Forelimb muscle (tissue), 1 donor: ENCODE measurements around the gene THAP6. TPM values are rescaled to one million over a fixed set of nuclear protein-coding genes. Genes with fewer than 3 reads are reported as not detected.
"Not testable (repeated sequence)": the region's sequence is repeated elsewhere in the genome, so short reads cannot be mapped to it uniquely, and the experiment has no call there.

Experiments
- DNase-seq: peaks from one replicate; pipeline ENCODE4 v3.0.0-alpha.2; 2013; ENCODE audit warnings: low read depth
- polyA plus RNA-seq: library from polyadenylated mRNA; unstranded; fragments of 120-200 nt; gene quantifications from one replicate; pipeline ENCODE4 v1.2.1, GENCODE V29; 2013; ENCODE audit not compliant: insufficient read length

The THAP6 gene
- polyA plus RNA-seq, 1 donor = 16.0 TPM

DNA sequence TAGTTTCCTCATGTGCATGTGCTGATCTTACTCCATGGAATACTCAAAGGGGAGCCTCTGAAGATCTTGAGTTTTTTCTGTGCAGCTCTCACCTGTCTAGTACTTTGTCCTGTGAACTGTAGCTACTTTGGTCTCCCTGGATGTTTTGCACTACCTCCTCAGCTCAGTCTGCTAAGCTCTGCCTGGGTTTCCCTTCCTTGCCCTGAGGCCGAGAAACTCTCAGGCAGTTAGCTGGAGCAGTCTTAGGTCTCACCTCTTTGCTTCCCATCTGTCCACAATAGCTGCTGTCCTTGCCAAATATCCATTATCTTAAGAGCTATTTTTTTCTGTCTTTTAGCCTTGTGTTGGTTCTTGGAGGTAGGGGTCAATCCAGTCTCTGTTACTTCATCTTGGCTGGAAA lies 11.6 kb downstream of the THAP6 start:
- no peak for DNase-seq

DNA sequence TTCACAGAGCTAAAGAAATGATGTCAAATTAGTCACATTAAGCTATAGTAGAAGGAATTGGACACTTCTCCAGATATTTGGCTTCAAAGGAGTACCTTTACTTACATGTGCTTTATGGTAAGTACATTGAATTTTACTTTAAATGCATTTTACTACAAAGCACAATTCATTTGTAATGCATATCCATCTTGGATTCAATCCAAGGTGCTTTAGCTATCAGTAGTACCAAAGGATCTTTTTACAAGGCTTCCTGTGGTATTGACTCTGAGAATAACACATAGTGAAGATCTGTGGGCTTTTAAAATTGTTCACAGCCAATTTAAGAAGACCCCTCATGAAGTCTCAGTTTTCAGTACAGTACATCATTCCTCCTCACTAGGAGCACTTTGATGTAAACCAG lies 13.2 kb downstream of the THAP6 start:
- DNase-seq = no peak

DNA sequence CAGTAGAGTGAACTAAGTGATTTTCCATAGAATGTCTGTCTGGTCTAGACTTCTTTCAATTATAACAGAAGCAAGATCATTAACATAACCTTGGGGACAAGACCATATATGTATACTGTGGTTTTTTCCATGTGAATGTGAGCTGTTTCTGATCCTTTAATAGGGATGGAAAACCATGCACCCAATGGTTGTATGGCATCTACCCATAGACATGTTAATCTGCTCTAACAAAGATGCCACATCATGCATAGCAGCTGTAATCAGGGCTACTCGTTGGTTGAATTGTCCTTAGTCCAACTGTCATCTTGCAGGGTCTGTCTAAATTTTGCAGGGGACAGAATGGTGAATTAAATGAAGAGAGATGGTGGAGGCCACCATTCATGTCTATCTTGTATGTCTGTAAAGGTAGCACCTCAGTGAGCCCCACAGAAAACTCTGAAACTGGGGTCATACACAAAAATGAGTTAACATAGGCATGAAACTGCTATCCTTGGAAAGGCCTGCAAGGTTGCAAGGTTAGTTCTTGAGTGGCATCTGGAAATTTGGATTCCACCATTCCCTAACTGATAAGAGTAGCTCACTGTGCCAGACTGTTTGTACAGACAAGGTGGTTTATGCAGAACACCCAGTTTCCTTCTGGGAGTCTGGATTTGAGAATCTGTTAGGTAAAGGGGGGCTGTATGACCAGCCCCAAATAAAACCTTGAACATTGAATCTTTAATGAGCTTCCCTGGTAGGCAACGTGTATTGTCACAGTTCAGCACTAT lies 16.5 kb downstream of the THAP6 start:
- DNase-seq = no peak

DNA sequence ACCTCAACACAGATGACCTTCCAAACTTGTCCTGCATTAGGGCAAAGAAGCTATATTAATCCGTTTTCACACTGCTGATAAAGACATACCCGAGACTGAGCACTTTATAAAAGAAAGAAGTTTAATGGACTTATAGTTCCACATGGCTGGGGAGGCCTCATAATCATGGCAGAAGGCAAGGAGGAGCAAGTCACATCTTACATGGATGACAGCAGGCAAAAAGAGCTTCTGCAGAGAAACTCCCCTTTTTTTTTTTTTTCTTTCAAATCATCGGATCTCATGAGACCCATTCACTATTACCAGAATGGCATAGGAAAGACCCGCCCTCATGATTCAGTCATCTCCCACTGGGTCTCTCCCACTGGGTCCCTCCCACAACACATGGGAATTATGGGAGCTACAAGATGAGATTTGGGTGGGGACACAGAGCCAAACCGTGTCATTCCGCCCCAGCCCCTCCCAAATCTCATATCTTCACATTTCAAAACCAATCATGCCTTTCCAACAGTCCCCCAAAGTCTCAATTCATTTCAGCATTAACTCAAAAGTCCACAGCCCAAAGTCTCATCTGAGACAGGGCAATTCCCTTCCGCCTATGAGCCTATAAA lies 17.4 kb downstream of the THAP6 start:
- not testable (repeated sequence) for DNase-seq

DNA sequence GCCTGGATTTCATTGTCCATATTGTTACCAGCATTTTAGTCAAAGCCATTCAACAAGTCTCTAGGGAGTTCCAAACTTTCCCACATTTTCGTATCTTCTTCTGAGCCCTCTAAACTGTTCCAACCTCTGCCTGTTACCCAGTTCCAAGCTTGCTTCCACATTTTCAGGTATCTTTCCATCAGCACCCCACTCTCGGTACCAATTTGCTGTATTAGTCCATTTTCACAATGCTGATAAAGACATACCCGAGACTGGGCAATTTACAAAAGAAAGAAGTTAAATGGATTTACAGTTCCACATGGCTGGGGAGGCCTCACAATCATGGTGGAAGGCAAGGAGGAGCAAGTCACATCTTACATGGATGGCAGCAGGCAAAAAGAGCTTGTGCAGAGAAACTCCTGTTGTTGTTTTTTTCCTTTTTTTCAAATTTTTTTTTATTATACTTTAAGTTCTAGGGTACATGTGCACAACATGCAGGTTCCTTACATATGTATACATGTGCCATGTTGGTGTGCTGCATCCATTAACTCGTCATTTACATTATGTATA lies 19.1 kb downstream of the THAP6 start:
- DNase-seq = not testable (repeated sequence)

DNA sequence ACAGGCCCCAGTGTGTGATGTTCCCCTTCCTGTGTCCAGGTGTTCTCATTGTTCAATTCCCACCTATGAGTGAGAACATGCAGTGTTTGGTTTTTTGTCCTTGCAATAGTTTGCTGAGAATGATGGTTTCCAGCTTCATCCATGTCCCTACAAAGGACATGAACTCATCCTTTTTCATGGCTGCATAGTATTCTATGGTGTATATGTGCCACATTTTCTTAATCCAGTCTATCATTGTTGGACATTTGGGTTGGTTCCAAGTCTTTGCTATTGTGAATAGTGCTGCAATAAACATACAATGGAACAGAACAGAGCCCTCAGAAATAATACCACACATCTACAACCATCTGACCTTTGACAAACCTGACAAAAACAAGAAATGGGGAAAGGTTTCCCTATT lies 19.7 kb downstream of the THAP6 start:
- DNase-seq = not testable (repeated sequence)

DNA sequence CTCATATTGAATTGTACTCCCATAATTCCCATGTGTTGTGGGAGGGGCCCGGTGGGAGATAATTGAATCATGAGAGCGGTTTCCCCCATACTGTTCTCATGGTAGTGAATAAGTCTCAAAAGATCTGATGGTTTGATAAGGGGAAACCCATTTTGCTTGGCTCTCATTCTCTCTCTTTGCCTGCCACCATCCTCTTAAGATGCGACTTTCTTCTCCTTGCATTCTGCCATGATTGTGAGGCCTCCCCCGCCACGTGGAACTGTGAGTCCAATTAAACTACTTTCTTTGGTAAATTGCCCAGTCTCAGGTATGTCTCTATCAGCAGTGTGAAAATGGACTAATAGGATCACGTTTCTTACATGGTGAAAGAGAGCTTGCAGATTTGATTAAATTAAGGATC lies 23.0 kb downstream of the THAP6 start:
- not testable (repeated sequence) for DNase-seq

DNA sequence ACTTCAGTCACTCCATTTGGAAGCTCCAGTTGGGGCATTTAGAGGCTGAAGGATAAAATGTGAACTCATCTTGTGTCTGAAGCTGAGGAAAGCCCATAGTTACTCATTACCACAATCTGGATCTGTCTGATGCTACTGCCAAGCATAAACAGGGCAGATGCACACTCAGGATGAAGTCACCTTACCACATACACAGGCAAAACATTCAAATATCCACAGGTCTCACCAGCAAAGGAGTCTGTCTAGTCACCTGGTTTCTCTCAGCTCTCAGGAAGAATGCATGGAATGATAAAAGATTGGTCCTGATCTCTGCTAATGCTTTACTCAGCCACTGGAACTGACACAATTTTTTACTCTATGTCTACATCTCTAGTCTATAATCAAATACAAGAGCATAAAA lies 28.6 kb downstream of the THAP6 start:
- DNase-seq = no peak

DNA sequence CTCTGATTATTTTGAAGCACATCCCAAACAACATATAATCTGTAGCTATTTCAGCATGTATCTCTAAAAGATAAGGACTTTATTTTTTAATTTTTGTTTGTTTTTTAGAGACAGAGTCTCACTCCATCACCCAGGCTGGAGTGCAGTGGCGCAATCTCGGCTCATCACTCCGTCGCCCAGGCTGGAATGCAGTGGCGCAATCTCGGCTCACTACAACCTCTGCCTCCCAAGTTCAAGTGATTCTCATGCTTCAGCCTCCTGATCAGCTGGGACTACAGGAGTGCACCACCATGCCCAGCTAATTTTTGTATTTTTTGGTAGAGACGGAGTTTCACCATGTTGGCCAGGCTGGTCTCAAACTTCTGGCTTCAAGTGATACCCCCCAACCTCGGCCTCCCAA lies 29.9 kb downstream of the THAP6 start:
- DNase-seq = not testable (repeated sequence)

DNA sequence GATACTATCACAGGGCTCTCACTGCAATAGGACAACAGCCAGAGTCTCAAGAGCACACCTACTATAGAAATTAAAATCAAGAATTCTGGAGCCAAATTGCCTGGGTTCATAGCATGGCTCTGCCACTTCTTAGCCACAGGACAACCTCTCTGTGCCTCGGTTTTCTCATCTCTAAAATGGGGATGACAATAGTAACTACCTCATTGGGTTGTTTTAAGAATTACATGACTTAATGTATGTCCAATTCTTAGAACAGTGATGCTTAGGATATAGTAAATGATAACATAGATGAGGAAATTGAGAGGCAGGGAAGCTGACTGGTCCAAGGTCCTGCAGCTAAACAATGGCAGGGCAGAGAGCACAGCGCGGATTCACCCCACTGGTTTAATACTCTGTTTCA lies 30.6 kb downstream of the THAP6 start:
- DNase-seq = no peak

DNA sequence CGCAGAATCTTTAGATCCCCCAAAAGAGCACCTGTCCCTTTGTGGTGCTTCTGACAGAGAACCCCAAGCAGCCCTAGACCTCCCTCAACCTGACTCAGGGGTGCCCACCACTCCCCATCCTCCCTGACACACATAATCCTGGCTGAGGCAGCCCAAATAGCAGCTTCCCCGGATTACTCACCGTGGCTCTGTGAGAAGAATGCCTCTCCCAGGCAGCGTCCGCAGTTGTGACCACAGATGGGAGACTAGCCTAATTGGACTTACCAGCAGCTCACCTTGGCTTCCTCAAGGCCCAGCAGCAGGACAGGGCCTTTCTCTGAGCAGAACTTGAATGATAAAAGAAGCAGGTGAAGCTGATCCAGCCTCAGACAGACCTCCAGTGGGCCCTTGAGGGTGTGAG lies 31.3 kb downstream of the THAP6 start:
- no peak for DNase-seq

DNA sequence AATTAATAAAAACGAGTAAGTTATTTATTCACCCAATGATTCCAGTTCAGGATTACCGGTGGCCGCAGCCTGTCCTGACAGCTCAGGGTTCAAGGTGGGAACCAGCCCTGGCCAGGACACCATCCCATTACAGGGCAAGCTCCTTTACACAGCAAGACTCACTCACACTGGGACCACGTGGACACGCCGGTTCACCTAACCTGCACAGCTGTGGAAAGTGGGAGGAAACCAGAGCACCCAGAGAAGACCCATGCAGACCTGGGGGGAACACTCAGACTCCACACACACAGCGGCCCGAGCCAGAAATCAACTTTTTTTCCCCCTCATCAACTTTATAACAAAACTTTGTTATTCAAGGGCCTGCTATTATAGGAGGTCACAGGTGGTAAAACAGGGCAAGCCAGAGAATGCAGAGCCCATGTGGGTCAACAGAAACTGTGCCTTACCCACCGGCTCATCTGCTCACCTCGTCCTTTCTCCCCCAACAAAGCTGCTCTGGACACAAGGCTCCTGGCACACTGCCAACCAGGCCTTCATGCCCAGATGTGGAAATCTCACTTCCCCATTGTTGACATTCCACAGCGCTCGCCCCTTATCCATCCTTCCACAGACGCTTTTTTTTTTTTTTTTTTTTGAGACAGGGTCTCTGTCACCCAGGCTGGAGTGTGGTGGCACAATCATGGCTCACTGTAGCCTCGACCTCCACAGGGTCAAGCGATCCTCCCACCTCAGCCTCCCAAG lies 33.5 kb downstream of the THAP6 start:
- DNase-seq = no peak

DNA sequence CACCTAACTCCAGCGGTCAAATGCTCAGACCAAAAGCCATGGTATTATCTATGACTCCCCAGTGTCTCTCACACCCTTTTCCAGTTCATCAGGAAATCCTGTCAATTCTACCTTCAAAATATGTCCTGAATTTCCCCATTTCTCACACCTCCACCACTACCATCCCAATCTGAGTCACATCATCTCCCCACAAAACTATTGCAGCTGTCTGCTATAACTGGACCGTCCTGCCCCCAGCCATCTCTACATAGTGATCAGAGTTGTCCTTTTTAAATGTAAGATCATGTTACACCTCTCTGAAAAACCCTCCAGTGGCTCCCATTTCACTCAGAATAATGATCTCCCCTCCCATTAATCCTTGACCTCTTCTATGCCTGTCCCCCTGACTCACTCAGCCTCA lies 34.7 kb downstream of the THAP6 start:
- DNase-seq = no peak

DNA sequence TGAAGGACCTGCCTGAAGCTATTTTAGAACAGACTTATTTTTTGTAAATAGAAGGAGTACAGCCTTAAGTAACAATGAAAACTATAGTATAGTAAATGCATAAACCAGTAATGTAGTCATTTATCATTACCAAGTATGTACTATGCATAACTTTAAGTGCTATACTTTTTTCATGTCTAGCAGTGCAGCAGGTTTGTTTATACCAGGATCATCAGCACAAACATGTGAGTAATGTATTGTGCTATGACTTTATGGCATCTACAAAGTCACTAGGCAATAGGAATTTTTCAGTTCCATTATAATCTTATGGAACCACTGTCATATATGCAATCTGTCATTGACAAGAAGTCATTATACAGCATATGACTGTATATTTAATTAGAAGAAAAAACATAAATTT lies 38.2 kb downstream of the THAP6 start:
- DNase-seq = no peak

DNA sequence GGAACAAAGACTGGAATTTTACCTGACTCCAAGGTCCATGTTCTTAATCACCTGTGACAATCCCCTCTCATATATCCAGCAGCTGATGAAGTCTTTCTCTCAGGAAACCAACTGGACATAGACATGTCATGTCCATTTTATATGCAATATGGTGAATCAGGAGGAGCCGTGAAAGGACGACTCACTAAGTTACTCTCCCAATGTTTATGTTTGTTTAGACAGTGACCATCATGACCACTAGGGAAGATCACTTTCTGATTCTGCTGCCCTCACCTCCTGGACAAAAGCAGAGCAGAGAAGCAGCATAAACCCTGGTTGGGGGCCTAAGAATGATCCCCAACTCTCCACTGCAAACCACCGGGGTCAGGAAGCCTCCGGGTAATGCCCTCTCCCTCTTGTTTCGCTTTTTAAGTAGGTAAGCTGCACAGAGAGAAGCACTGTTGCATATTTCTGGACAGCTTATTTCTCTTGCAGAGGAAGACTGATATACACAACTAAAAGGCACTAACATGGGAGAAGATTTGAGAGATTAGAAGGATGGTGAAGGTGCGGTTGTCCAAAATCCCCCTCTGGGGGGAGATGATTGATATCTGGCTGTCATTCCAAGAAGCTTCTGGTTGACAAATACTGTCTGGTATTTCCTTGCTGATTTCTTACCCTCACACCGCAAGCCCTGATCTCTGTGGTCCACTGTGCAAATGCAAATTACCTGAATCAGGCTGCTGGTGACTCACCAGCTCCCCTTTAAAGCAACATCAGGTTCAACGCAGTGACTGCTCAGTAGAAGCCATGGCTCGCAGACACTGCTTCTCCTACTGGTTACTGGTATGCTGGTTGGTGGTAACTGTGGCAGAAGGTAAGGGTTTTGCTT lies 41.3 kb downstream of the THAP6 start, which contains the start of gene ODAPH:
ODAPH (plus strand) TSS at position 773 of the 871 bp plus-strand sequence; CDS start at position 790, 17 bp downstream.
- no peak for DNase-seq

DNA sequence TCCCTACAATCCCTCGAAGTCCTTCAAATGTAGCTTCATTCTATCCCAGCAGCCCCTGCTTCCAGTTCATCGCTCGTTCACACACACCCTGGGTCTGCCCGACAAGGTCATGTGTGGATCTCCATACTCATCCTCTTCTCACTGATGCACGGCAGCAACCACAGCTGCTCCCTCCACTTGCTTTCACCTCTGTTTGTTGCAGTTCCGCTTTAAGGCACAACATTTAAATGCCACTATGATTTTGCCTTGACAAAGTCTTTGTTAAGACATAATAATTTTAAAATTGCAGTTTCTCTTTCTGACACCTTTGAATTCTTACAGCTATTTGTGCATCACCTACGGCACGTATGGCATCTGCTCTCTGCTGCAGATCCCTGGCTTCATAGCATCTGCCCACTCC lies 43.4 kb downstream of the THAP6 start:
- no peak for DNase-seq

DNA sequence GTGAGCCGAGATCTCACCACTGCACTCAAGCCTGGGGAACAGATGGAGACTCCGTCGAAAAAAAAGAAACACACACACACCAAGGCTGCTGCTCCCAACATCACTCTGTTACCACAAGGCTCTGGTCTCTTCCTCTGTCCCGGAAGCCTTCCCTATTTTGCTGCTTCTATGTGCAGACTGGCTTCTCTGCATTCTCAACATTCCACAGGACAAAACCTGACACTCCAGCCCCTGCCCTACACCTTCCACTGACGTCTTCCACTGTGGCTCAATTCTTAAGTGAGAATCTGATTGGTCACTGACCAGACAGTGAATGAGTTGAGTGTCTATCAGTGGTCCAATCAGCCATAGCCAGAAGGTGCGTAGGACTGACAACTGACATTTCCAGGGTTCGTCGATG lies 47.5 kb downstream of the THAP6 start:
- no peak for DNase-seq

DNA sequence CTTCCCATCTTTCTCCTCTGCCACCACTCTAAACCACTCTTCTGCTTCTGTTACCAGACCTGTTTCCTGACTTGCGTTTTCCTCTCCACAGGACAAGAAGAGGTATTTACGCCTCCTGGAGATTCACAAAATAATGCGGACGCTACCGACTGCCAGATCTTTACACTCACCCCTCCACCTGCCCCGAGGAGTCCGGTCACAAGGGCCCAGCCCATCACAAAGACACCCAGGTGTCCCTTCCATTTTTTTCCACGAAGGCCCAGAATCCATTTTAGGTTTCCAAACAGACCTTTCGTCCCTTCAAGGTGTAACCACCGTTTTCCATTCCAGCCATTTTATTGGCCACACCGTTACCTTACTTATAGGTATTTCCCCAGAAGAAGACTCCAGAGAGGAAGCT lies 49.8 kb downstream of the THAP6 start:
- DNase-seq = no peak

DNA sequence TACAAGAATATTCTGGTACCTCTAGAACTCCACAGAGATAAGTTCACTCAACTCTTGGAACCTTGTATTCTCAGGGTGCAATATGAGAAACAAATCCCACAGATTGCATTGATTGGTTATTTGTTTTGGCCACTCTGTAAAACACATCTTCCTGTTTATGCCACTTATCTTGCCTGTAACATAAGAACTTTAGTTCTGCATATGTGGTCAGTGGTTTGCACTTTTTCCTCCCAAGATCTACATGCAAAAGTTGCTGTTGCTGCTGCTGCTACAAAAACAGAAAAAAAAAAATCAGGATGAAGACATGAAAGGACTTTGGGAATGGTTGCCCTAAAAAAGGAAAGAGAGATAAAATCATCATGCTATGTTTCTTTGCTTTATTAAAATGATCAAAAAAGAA lies 51.2 kb downstream of the THAP6 start:
- DNase-seq = no peak

DNA sequence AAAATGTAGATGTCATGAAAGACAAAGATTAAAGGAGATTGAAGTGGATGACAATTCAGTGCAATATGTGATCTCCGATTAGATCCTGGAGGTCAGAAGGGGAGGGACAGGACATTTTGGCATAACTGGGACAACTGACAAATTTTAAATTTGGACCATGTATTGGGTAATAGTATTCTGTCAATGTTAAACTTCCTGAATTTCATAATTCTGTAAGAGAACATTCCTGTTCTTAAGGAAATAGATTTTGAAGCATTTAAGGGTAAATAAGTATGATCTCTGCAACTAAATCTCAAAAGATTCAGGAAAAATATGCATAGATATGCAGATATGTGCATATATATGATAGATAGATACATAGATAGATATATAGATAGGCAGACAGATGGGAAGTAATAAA lies 52.6 kb downstream of the THAP6 start:
- DNase-seq = no peak

DNA sequence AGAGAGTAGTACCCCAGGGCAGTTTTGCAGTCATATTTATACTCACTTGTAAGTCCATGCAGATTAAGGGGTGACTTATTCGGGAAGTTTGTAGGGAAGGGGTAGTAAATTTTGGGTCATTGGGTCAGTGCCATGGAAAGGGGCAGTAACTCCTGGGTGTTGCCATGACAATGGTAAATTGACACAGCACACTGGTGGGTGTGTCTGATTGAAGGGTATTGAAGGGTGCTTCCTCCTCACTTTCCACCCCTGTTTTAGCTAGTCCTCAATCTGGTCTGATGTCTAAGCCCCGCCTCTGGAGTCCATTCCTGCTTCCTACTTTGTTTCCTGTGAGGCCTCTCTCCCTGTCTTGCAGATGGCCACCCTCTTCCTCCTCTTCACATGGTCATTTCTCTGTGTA lies 53.5 kb downstream of the THAP6 start:
- DNase-seq = no peak
